GM23338 (cell line): ENCODE measurements around the gene ERICH3. TPM values are rescaled to one million over a fixed set of nuclear protein-coding genes. Genes with fewer than 3 reads are reported as not detected.

Experiments used
- ATAC-seq: fragments of 200-7000 bp; cut with Tn5 transposase; 3 replicates; pipeline ENCODE4 v1.9.1; 2020
- DNase-seq: peaks from one replicate; pipeline ENCODE4 v3.0.0-alpha.2; 2015; ENCODE audit warnings: low spot score
- H2AFZ ChIP-seq: fragments of 200-600 bp; sonication (generic); 2 replicates; pipeline ENCODE4 v1.8.0; 2016; ENCODE audit warnings: antibody characterized with exemption, mild to moderate bottlenecking, moderate library complexity
- H3F3A ChIP-seq: fragments of 200-600 bp; sonication (generic); replicated peaks from 2 replicates; pipeline ENCODE4 v1.8.0; 2017; ENCODE audit warnings: antibody characterized with exemption, mixed run types, low read depth
- H3K27ac ChIP-seq: fragments of 200-600 bp; sonication (generic); 2 replicates; pipeline ENCODE4 v1.6.1; 2016; ENCODE audit warnings: low read depth
- H3K27me3 ChIP-seq: fragments of 200-600 bp; sonication (generic); 2 replicates; pipeline ENCODE4 v1.8.0; 2016; ENCODE audit warnings: mild to moderate bottlenecking, mixed run types, moderate library complexity; ENCODE audit not compliant: insufficient read depth
- H3K36me3 ChIP-seq: fragments of 200-600 bp; sonication (generic); 2 replicates; pipeline ENCODE4 v1.8.0; 2016; ENCODE audit warnings: mild to moderate bottlenecking; ENCODE audit not compliant: insufficient read depth
- H3K4me1 ChIP-seq: fragments of 200-600 bp; sonication (generic); 2 replicates; pipeline ENCODE4 v1.8.0; 2016; ENCODE audit warnings: mild to moderate bottlenecking, moderate library complexity; ENCODE audit not compliant: insufficient read depth
- H3K4me2 ChIP-seq: fragments of 200-600 bp; sonication (generic); 2 replicates; pipeline ENCODE4 v1.7.1; 2017; ENCODE audit warnings: mixed run types
- H3K4me3 ChIP-seq: fragments of 200-600 bp; sonication (generic); 2 replicates; pipeline ENCODE4 v1.6.1; 2016; ENCODE audit warnings: mixed run types
- H3K79me2 ChIP-seq: fragments of 200-600 bp; sonication (generic); replicated peaks from 2 replicates; pipeline ENCODE4 v1.8.0; 2017; ENCODE audit warnings: mild to moderate bottlenecking; ENCODE audit not compliant: insufficient read depth
- H3K9me2 ChIP-seq: fragments of 200-600 bp; sonication (generic); 2 replicates; pipeline ENCODE4 v1.8.0; 2017; ENCODE audit not compliant: insufficient read depth
- H4K20me1 ChIP-seq: fragments of 200-600 bp; sonication (generic); replicated peaks from 2 replicates; pipeline ENCODE4 v1.8.0; 2017; ENCODE audit warnings: mild to moderate bottlenecking; ENCODE audit not compliant: insufficient read depth
- H3K27ac Mint-ChIP-seq: 2 replicates; pipeline ENCODE4 v1.8.0; 2020; ENCODE audit warnings: inconsistent platforms, mild to moderate bottlenecking, moderate library complexity, mixed read lengths
- H3K27me3 Mint-ChIP-seq: 3 replicates; pipeline ENCODE4 v1.8.0; 2022; ENCODE audit warnings: low read depth, mild to moderate bottlenecking, moderate library complexity, mixed read lengths, inconsistent platforms; ENCODE audit not compliant: insufficient read depth, poor library complexity
- H3K36me3 Mint-ChIP-seq: 3 replicates; pipeline ENCODE4 v1.8.0; 2021; ENCODE audit warnings: low read depth, mild to moderate bottlenecking, inconsistent platforms, moderate library complexity, mixed read lengths
- H3K4me1 Mint-ChIP-seq: 3 replicates; pipeline ENCODE4 v1.8.0; 2020; ENCODE audit warnings: mild to moderate bottlenecking, inconsistent platforms, mixed read lengths
- H3K4me3 Mint-ChIP-seq: 3 replicates; pipeline ENCODE4 v1.8.0; 2021; ENCODE audit warnings: moderate library complexity, mild to moderate bottlenecking, inconsistent platforms, mixed read lengths
- H3K9me3 Mint-ChIP-seq: 3 replicates; pipeline ENCODE4 v1.8.0; 2020; ENCODE audit warnings: moderate library complexity, mild to moderate bottlenecking, inconsistent platforms, mixed read lengths
- CREB1 ChIP-seq: fragments of 250-450 bp; sonication (Bioruptor Pico); IDR thresholded peaks from 2 replicates; pipeline ENCODE4 v1.5.0; 2020; ENCODE audit warnings: low read depth, mild to moderate bottlenecking, moderate library complexity
- ETS1 ChIP-seq: IDR thresholded peaks from 2 replicates; pipeline ENCODE4 v1.6.1; 2016; ENCODE audit warnings: antibody characterized with exemption
- EZH2 ChIP-seq: fragments of 200-600 bp; sonication (generic); IDR thresholded peaks from one replicate; pipeline ENCODE4 v1.8.0; 2017; ENCODE audit warnings: antibody characterized with exemption, mild to moderate bottlenecking, low read depth; ENCODE audit not compliant: unreplicated experiment
- EZH2phosphoT487 ChIP-seq: fragments of 200-600 bp; sonication (generic); IDR thresholded peaks from one replicate; pipeline ENCODE4 v1.8.1; 2018; ENCODE audit warnings: antibody characterized with exemption; ENCODE audit not compliant: unreplicated experiment
- JUNB ChIP-seq: IDR thresholded peaks from one replicate; pipeline ENCODE4 v1.6.1; 2016; ENCODE audit warnings: antibody characterized with exemption; ENCODE audit not compliant: unreplicated experiment
- NANOG ChIP-seq: IDR thresholded peaks from 2 replicates; pipeline ENCODE4 v1.6.1; 2016; ENCODE audit warnings: antibody characterized with exemption, borderline replicate concordance
- POLR2AphosphoS5 ChIP-seq: IDR thresholded peaks from 2 replicates; pipeline ENCODE4 v1.6.1; 2016; ENCODE audit warnings: antibody characterized with exemption, low read depth
- REST ChIP-seq: IDR thresholded peaks from one replicate; pipeline ENCODE4 v1.6.1; 2018; ENCODE audit warnings: antibody characterized with exemption; ENCODE audit not compliant: unreplicated experiment
- STAT1 ChIP-seq: IDR thresholded peaks from one replicate; pipeline ENCODE4 v1.6.1; 2016; ENCODE audit warnings: antibody characterized with exemption; ENCODE audit not compliant: unreplicated experiment
- ZNF114 ChIP-seq: fragments of 250-450 bp; sonication (Bioruptor Pico); IDR thresholded peaks from 2 replicates; pipeline ENCODE4 v1.5.0; 2020; ENCODE audit warnings: mild to moderate bottlenecking, moderate library complexity
- ZNF331 ChIP-seq: fragments of 250-450 bp; sonication (Bioruptor Pico); IDR thresholded peaks from 2 replicates; pipeline ENCODE4 v1.5.0; 2020; ENCODE audit warnings: low read depth, mild to moderate bottlenecking, moderate library complexity
- polyA plus RNA-seq: library from polyadenylated mRNA; unstranded; fragments of >200 nt; fragmentation: Nextera tagmentation; extraction: Ambion mirVana; gene quantifications from 2 replicates; pipeline ENCODE4 v1.2.1, GENCODE V29; 2016
- total RNA-seq: library from RNA; depleted of rRNA; stranded (reverse); fragments of >200 nt; shearing (Covaris generic); gene quantifications from 2 replicates; pipeline ENCODE4 v1.2.3, GENCODE V29; 2014
- TF ChIP-seq, protein P1 (sequence below), 2 experiments: fragments of 200-600 bp in 1 of 2; sonication (generic) in 1 of 2; conservative IDR thresholded peaks; 2 replicates each; pipeline versions ENCODE4 v1.5.1 to v1.6.1; 2016 to 2017; ENCODE audit warnings: antibody characterized with exemption in 2 of 2, low read depth in 2 of 2, mild to moderate bottlenecking in 2 of 2, moderate library complexity in 1 of 2

Gene ERICH3
- total and polyA plus RNA-seq, 2 experiments from 2014 or later = not detected

- Histone ChIP-seq H3F3A (no peaks in the 10 kb centered on the region), H3K36me3 (no peaks in the 10 kb centered on the region), H2AFZ (no peak overlapping the region), H3K4me1 (no peaks in the 10 kb centered on the region), H3K27me3 (no peaks in the 10 kb centered on the region), H3K79me2 (no peaks in the 10 kb centered on the region), H3K27ac (no peak overlapping the region), H3K4me2 (no peak overlapping the region), H4K20me1 (no peaks in the 10 kb centered on the region), H3K4me3 (no peak overlapping the region), H3K9me2 (no peaks in the 10 kb centered on the region)
- Mint-ChIP-seq H3K9me3 (no peaks in the 10 kb centered on the region), H3K4me3 (no peak overlapping the region), H3K27ac (0 out of 2 replicates have a peak overlapping the region, but pooled peaks have one; percentile 3), H3K36me3 (no peaks in the 10 kb centered on the region), H3K4me1 (peaks cover 7% of the 10 kb centered on the region), H3K27me3 (no peaks in the 10 kb centered on the region)
- TF ChIP-seq, protein P1, sequence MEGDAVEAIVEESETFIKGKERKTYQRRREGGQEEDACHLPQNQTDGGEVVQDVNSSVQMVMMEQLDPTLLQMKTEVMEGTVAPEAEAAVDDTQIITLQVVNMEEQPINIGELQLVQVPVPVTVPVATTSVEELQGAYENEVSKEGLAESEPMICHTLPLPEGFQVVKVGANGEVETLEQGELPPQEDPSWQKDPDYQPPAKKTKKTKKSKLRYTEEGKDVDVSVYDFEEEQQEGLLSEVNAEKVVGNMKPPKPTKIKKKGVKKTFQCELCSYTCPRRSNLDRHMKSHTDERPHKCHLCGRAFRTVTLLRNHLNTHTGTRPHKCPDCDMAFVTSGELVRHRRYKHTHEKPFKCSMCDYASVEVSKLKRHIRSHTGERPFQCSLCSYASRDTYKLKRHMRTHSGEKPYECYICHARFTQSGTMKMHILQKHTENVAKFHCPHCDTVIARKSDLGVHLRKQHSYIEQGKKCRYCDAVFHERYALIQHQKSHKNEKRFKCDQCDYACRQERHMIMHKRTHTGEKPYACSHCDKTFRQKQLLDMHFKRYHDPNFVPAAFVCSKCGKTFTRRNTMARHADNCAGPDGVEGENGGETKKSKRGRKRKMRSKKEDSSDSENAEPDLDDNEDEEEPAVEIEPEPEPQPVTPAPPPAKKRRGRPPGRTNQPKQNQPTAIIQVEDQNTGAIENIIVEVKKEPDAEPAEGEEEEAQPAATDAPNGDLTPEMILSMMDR (conservative IDR thresholded peaks at IDR 0.05; ENCODE audit: low read depth in 2 of 2) = no peak
- TF ChIP-seq NANOG = no peak
- no peak for TF ChIP-seq ZNF331 (CRISPR knock-in tag)
- TF ChIP-seq CREB1 = no peak
- TF ChIP-seq REST = no peak
- no peak for TF ChIP-seq JUNB
- no peak for TF ChIP-seq ETS1
- peak; percentile 24 for DNase-seq
- ATAC-seq = peak; percentile 84
These were observed 44.3 kb downstream of the ERICH3 start for GRCh38 chr1:74629283-74629682.

GRCh38 chr1:74623716-74624115, 49.9 kb downstream of the ERICH3 start:
- no peak overlapping the region for H3K4me3 ChIP-seq
- no peaks in the 10 kb centered on the region for H3K9me2 ChIP-seq
- H3K27me3 ChIP-seq = no peaks in the 10 kb centered on the region
- H3K9me3 Mint-ChIP-seq = no peaks in the 10 kb centered on the region
- H3K36me3 ChIP-seq = no peaks in the 10 kb centered on the region
- no peak overlapping the region for H3K4me2 ChIP-seq
- ATAC-seq (no peak), DNase-seq (no peak)
- H3K27ac Mint-ChIP-seq = no peak overlapping the region
- no peak overlapping the region for H3K4me3 Mint-ChIP-seq
- H3K36me3 Mint-ChIP-seq = no peaks in the 10 kb centered on the region
- H3K27me3 Mint-ChIP-seq = no peaks in the 10 kb centered on the region
- H4K20me1 ChIP-seq = no peaks in the 10 kb centered on the region
- H2AFZ ChIP-seq = no peak overlapping the region
- H3K4me1 Mint-ChIP-seq = no peaks in the 10 kb centered on the region; the same call in 2 of the 3 replicates
- no peaks in the 10 kb centered on the region for H3K4me1 ChIP-seq
- H3K27ac ChIP-seq = no peak overlapping the region
- H3K79me2 ChIP-seq = no peaks in the 10 kb centered on the region
- H3F3A ChIP-seq = no peaks in the 10 kb centered on the region
- TF ChIP-seq REST = no peak
- no peak for TF ChIP-seq ETS1
- TF ChIP-seq NANOG = no peak
- no peak for TF ChIP-seq EZH2phosphoT487
- TF ChIP-seq STAT1 = no peak
- TF ChIP-seq EZH2 = no peak
- TF ChIP-seq ZNF114 (CRISPR knock-in tag) = no peak
- no peak for TF ChIP-seq POLR2AphosphoS5
